SW 1271 (cell line): Measurements from ENCODE around the gene AEN.

Experiments
- DNase-seq, 2 experiments: peaks; one replicate each; lab custom pipeline; 2025; lab: John Stamatoyannopoulos, UW

AEN gene

GRCh38 chr15:88613074-88613944 lies 7.8 kb upstream of the AEN start:
- peak in 1 of 2 experiments; percentile 65 for DNase-seq

DNA sequence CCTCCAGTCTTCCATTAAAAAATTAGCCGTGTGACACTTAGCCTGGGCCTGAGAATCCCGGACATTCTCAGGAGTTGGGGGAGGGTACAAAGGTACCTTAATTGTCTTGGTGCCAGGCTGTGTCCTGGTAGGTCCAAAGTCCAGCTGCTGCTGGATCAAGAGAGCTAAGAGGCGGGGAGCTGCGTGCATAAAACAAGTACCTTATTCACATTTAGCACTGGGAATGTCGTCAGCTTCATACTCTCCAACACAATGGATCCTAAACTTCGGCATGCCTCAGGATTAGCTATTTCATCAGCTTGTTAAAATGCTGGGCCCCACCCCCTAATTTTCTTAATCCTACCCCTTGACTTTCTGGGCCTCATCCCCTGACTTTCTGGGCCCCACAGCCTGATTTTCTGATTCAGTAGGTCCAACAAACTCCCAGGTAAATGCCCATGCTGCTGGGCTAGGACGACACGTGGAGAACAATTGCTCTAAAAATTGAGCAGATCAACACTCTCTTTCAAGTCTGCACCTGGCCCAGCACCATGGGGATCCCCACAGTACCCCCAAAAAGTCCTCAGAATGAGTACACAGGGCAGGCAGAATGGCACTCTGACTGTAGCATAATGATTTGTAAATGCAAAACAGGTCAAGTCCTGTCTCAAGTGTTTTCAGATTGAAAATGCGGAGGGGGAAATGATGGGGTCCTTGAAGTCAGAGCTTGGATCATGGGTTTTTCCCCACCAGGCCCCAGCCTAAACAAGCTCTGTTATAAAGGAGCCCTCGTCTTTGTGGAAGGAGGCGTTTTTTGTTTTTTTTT lies 5.6 kb upstream of the AEN start:
- no peak for DNase-seq

DNA sequence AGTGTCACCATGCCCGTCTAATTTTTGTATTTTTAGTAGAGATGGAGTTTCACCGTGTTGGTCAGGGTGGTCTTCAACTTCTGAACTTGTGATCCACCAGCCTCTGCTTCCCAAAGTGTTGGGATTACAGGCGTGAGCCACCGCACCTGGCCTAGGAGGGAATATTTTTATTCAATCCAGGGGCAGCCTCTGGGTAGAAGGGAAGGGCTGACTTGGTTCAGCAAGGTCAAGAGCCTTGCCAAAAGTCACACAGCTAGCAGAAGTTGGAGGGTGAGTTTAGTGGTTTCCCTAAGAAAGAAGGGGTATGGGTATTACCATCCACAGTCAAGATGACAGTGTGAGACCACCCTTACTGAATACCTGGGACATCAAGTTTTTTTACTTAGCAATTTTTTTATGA lies 4.9 kb upstream of the AEN start:
- no peak for DNase-seq

- no peak for DNase-seq
These were observed 4.0 kb upstream of the AEN start for GRCh38 chr15:88617031-88617722.

DNA sequence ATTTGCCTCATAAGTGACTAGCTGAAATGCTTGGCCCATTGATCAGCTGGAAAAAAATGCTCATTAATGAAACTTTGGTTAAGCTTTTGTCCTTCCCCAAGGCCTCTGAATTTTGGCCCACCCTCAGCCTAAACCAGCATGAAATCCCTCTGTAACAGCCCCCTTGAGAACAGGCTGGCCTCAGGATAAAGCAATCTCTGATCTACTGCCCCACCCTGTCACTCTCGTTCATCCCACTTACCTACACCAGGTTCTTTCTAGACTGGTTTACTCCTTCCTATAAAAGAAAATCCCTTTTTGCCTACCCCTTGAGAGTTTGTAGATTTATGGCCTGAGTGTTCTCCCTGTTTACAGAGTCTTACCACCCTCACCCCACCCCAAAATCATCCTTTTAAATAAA lies 3.4 kb upstream of the AEN start:
- DNase-seq: no peak

DNA sequence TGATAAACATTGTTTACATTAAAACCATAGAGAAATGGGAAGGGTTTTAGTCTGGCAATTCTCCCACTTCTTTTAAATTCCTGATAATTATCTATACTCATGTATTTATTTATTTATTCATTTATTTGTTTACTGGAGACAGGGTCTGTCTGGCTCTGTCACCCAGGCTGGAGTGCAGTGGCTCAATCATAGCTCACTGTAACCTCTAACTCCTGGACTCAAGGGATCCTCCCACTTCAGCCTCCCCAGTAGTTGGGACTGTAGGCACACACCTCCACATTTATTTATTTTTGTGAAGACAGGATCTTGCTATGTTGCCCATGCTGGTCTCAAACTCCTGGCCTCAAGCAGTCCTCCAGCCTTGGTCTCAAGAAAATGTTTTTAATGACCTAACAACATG lies 2.5 kb upstream of the AEN start:
- no peak for DNase-seq

DNA sequence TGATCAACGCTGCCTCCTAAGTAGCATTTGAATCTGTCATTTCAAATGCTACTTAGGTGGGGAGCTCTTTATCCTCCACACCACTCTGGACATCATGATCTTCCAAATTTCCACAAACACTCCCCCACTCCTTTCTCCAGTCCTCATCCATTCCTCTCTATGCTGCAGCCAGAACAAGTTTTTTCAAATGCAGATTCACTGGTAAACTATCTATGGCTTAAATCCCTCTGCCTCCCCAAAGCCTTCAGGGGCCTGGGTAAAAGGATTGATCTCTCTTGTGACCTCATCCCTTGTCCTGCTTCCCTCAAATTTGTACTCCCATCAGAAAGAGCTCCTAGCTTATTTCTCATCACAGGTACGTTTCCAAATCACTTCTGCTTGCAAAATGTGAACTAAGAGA lies 1.3 kb upstream of the AEN start:
- no peak for DNase-seq

- peak; percentile 66 to 77 for DNase-seq
These were observed 857 bp downstream of the AEN start for GRCh38 chr15:88621789-88622604.

DNA sequence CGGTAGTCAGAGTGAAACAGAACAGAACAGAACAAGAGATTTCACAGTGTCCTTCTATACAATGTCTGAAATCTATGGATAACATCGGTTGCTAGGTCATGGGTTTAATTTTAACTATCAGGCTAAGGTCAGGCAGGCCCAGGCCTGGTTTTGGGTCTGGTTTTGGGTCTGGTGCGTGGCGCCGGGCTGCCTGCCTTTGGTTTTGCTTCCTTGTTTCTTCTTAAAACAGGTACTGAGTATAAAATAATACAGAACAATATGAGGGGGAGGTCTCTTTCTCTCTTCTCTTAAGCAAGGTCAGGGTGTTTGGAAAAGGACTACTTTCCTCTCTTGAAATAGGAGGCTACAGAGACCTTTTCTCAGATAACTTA lies 1.4 kb downstream of the AEN start:
- DNase-seq: no peak

- DNase-seq: peak; percentile 74 to 91
These were observed 1.9 kb downstream of the AEN start for GRCh38 chr15:88623061-88623460.

DNA sequence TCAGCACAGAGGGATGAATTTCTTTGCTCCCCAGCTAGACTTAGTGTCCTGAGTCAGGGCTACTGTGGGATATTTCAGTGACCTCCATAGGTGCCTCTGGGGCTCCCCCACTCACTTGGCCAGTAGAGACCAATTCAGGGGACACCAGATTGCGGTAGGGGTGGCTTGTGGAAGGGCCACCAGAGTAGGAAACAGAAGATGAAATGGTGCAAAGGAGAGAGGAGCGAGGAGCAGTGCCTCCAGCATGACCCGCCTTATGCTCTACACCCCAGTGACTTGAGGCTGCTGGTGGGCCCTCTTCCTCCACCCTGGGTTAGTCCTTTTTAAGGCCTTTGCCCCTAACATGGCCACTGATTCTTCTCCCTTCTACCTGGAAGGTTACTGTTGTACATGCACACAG lies 2.5 kb downstream of the AEN start:
- DNase-seq: no peak

DNA sequence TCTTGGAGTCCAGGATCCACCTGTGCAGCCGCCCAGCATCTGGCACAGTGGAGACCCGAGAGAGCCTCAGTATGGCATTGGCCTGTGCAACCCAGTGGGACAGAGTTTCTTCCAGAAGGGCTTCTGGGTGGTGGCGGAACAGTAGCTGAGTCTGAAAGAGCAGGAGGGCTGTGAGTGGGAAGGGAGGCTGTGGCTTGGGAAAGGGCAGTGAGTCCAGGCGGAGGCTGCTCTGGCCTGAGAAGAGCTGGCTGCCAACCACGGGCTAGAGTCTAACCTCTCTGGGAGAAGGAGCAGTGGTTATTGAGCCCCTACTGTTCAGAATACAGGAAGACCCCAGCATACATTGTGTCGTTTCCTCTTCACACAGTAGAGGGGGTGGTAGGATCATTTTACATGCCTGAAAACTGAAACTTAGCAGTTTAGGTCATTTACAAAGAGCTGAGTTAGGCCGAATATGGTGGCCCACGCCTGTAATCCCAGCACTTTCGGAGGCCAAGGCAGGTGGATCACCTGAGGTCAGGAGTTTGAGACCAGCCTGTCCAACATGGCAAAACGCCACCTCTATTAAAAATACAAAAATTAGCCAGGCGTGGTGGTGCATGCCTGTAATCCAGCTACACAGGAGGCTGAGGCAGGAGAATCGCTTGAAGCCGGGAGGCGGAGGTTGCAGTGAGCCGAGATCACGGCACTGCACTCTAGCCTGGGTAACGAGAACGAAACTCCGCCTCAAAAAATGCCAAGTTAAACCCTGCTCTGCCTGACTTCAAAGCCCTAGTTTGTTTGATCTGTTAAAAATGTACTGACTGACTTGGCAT lies 3.2 kb downstream of the AEN start:
- DNase-seq: no peak

- no peak for DNase-seq
These were observed 3.9 kb downstream of the AEN start for GRCh38 chr15:88624971-88625490.

- DNase-seq: no peak
These were observed 5.0 kb downstream of the AEN start for GRCh38 chr15:88625943-88626741.

- DNase-seq: no peak
These were observed 6.3 kb downstream of the AEN start for GRCh38 chr15:88627463-88627862.

GRCh38 chr15:88628018-88628654 lies 7.0 kb downstream of the AEN start:
- no peak for DNase-seq

GRCh38 chr15:88629071-88629470 lies 7.9 kb downstream of the AEN start:
- no peak for DNase-seq

DNA sequence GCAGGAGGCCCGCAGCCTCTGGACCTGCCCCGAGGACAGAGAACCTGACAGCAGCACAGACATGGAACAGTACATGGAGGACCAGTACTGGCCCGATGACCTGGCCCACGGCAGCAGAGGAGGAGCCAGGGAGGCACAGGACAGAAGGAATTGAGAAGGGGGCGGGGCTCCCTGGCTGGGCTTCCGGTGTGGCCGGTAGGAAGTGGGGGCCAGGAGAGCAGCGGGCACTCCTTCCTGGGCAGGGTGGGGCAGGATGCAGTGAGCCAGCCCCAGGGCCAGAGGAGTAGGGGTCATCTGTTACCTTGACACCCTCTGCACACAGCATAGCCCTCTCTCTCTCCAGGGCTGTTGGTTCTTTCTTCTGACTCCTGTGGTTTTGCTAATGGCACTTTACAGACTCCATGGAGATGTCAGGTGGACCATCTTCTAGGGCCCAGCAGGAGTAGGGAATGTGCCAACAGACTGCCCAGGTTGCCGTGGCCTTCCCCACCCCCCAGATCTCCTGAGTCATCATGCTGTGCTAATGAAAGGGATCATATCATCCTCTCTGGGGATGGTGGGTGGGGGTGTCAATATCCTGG lies 9.1 kb downstream of the AEN start:
- DNase-seq: peak in 1 of 2 experiments; percentile 43
